ENCODE results near the gene ZFYVE9. TPM values are rescaled to one million over a fixed set of nuclear protein-coding genes. Genes with fewer than 3 reads are reported as not detected.

ZFYVE9 gene
- total and polyA plus RNA-seq, 2 of the 4 experiments (the other 2 are of a cell fraction), result 8.3 to 28.7 TPM

DNA sequence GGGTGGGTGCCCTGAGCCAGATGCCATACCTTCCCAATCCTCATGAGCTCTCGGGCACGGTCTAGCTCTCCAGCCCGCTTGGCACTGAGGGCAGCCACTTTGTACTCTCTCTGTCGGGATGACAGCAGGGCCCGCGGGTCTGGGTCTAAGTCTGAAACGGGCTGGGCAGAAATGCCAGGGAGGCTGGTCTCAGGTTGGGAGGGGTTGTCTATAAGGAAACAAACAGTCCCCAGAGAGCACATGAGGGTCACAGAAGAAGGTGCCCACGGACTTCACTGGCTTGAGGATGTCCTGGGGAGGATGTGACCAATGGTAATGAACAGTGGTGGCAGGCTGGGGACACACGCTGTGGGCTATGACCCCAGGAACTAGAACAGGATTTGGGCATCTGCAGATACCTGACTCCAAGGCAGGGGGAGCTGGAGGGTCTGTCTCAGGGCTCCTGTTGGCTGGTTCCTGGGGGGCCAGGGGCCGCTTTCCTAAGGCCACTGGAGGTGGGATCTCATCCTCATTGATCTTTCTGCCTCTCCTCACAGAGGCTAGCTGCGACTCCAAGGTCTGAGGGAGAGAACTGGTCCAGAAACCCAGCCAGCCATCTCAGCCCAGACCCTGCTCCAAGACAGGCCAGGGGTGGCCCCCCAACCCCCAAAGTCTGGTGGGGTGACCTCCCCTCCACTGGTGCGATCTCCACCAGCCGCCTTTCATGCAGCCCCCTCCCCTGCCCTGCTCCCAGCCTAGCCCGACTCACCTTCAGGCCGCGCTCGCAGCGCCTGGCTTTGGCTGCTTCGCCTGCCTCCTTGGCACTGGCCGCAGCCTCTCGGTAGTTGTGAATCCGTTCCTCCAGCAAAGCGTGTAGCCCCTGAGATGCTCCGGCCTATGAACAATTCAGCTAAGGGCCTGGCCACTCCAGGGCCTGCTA is 218.0 kb downstream of the ZFYVE9 start:
- no peak overlapping the region for H2AK5ac ChIP-seq (ENCODE audit: low read depth, low read length)
- peaks cover 30 to 36% of the 10 kb centered on the region in 2 experiments for H3K79me1 ChIP-seq (ENCODE audit: low read depth in 1 of 2, low read length in 2 of 2)
- no peak overlapping the region for H3K23ac ChIP-seq (ENCODE audit: low read depth, low read length)
- no peak overlapping the region for H2BK20ac ChIP-seq (ENCODE audit: low read depth, low read length)
- H3K9me3 ChIP-seq (ENCODE audit: control insufficient read depth, insufficient read depth, low read length), result no peaks in the 10 kb centered on the region
- no peak overlapping the region for H4K8ac ChIP-seq (ENCODE audit: low read depth in 2 of 2, low read length in 2 of 2)
- in situ Hi-C loops (cut with MboI; ENCODE audit: low sequenced_read_pairs) (no loop called here), intact Hi-C loops (cut with micrococcal nuclease) (no loop called here), dilution Hi-C loops (cut with HindIII; ENCODE audit: low sequenced_read_pairs, unreplicated experiment) (no loop called here)
- ChIA-PET CTCF (no interaction called here), POLR2A (ENCODE audit: unreplicated experiment) (no interaction called here)
- H3K27me3 ChIP-seq (ENCODE audit: control insufficient read depth, insufficient read depth, low read length), result no peaks in the 10 kb centered on the region
- no peak overlapping the region for H3K9ac ChIP-seq (ENCODE audit: low read depth, low read length)
- no peak overlapping the region for H2AFZ ChIP-seq (replicated peaks; ENCODE audit: low read length, poor library complexity)
- H3K18ac ChIP-seq (ENCODE audit: low read depth, low read length), result no peak overlapping the region
- H3K14ac ChIP-seq (replicated peaks; ENCODE audit: low read depth, low read length), result no peak overlapping the region
- ATAC-seq (ENCODE audit: low read depth) (no peak), DNase-seq (no peak)
- no peak overlapping the region for H2AK9ac ChIP-seq (replicated peaks; ENCODE audit: low read depth, low read length, poor library complexity)
- WGBS, 2 experiments (ENCODE audit: extremely low coverage in 2 of 2, insufficient read length in 1 of 2), result 92% methylated on average over 7 of the region's 24 CpGs; no CpG with 5 or more reads in 1 of the 2 experiments
- H3K27ac ChIP-seq (ENCODE audit: insufficient read depth, low read length), result no peak overlapping the region
- no peak overlapping the region for H2BK5ac ChIP-seq (ENCODE audit: low read depth, low read length, poor library complexity, severe bottlenecking)
- peaks cover 8% of the 10 kb centered on the region; the same call in 1 of the 2 replicates for H4K20me1 ChIP-seq (ENCODE audit: insufficient read depth, low read length)
- H3K4me1 ChIP-seq (ENCODE audit: control insufficient read depth, insufficient read depth, low read length), result peaks cover 5% of the 10 kb centered on the region
- H4K5ac ChIP-seq (ENCODE audit: low read depth, low read length), result no peak overlapping the region
- no peak overlapping the region for H4K91ac ChIP-seq (ENCODE audit: insufficient read depth, low read depth, low read length)
- H3K4ac ChIP-seq (ENCODE audit: low read depth, low read length), result no peak overlapping the region
- H3K4me2 ChIP-seq (ENCODE audit: low read depth, low read length), result no peak overlapping the region
- H3K4me3 ChIP-seq (ENCODE audit: insufficient read depth, low read depth, low read length), result no peak overlapping the region
- H3K9me1 ChIP-seq (ENCODE audit: insufficient read depth, low read length), result peaks cover 13% of the 10 kb centered on the region
- no TSS peak for BruUV-seq (replicated peaks)
- TF ChIP-seq RAD21 (IDR thresholded peaks at IDR 0.05; ENCODE audit: low read length) (no peak), CEBPB (IDR thresholded peaks at IDR 0.05; ENCODE audit: low read depth, low read length) (no peak), CHD1 (IDR thresholded peaks at IDR 0.05; ENCODE audit: low read depth, low read length) (no peak), NFE2L2 (IDR thresholded peaks at IDR 0.05; ENCODE audit: low read depth, low read length) (no peak), RCOR1 (IDR thresholded peaks at IDR 0.05; ENCODE audit: insufficient replicate concordance, low read length) (no peak), FOS (IDR thresholded peaks at IDR 0.05; ENCODE audit: low read depth, low read length) (no peak), SMC3 (IDR thresholded peaks at IDR 0.05; ENCODE audit: low read depth, low read length) (no peak), BHLHE40 (IDR thresholded peaks at IDR 0.05; ENCODE audit: low read depth, low read length) (no peak), RFX5 (IDR thresholded peaks at IDR 0.05; ENCODE audit: low read depth, low read length) (no peak), MAZ (IDR thresholded peaks at IDR 0.05; ENCODE audit: borderline replicate concordance, low read depth, low read length) (no peak)
- TF ChIP-seq, protein P1, sequence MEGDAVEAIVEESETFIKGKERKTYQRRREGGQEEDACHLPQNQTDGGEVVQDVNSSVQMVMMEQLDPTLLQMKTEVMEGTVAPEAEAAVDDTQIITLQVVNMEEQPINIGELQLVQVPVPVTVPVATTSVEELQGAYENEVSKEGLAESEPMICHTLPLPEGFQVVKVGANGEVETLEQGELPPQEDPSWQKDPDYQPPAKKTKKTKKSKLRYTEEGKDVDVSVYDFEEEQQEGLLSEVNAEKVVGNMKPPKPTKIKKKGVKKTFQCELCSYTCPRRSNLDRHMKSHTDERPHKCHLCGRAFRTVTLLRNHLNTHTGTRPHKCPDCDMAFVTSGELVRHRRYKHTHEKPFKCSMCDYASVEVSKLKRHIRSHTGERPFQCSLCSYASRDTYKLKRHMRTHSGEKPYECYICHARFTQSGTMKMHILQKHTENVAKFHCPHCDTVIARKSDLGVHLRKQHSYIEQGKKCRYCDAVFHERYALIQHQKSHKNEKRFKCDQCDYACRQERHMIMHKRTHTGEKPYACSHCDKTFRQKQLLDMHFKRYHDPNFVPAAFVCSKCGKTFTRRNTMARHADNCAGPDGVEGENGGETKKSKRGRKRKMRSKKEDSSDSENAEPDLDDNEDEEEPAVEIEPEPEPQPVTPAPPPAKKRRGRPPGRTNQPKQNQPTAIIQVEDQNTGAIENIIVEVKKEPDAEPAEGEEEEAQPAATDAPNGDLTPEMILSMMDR (conservative IDR thresholded peaks at IDR 0.05; ENCODE audit: low read depth, low read length), result no peak
- TF ChIP-seq, protein P2, sequence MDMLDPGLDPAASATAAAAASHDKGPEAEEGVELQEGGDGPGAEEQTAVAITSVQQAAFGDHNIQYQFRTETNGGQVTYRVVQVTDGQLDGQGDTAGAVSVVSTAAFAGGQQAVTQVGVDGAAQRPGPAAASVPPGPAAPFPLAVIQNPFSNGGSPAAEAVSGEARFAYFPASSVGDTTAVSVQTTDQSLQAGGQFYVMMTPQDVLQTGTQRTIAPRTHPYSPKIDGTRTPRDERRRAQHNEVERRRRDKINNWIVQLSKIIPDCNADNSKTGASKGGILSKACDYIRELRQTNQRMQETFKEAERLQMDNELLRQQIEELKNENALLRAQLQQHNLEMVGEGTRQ (IDR thresholded peaks at IDR 0.05; ENCODE audit: low read depth, low read length), result no peak
- TF ChIP-seq, protein P3, sequence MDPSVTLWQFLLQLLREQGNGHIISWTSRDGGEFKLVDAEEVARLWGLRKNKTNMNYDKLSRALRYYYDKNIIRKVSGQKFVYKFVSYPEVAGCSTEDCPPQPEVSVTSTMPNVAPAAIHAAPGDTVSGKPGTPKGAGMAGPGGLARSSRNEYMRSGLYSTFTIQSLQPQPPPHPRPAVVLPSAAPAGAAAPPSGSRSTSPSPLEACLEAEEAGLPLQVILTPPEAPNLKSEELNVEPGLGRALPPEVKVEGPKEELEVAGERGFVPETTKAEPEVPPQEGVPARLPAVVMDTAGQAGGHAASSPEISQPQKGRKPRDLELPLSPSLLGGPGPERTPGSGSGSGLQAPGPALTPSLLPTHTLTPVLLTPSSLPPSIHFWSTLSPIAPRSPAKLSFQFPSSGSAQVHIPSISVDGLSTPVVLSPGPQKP (IDR thresholded peaks at IDR 0.05; ENCODE audit: borderline replicate concordance, low read depth, low read length), result no peak
- no peak overlapping the region for H3K56ac ChIP-seq (ENCODE audit: extremely low read depth, insufficient read depth, low read length)
- no peak overlapping the region for H2BK120ac ChIP-seq (ENCODE audit: low read depth, low read length)
- no peak overlapping the region for H2BK15ac ChIP-seq (ENCODE audit: low read depth, low read length)
- H3K36me3 ChIP-seq (ENCODE audit: control insufficient read depth, insufficient read depth, low read length), result peaks cover 78% of the 10 kb centered on the region

Data from IMR-90 (cell line).